AG04449 (cell line): ENCODE results near the gene INTS6.

ENCODE experiments used
- CTCF ChIA-PET: fragments of 350-600 bp; formaldehyde crosslinking; extraction: SDS; loops from one replicate; lab custom pipeline; 2021; ENCODE audit warnings: antibody characterized with exemption; lab: Yijun Ruan, JAX
- POLR2A ChIA-PET: fragments of 400-600, 350-600 bp; formaldehyde crosslinking; extraction: SDS; loops from one replicate; lab custom pipeline; 2020; ENCODE audit warnings: antibody characterized with exemption, inconsistent platforms; lab: Yijun Ruan, JAX
- DNase-seq: peaks from one replicate; pipeline ENCODE4 v3.0.0-alpha.2; 2010; ENCODE audit warnings: low read depth, low spot score
- H3K4me3 ChIP-seq: 2 replicates; pipeline ENCODE4 v1.5.1; 2011; ENCODE audit warnings: low read depth, mild to moderate bottlenecking, control low read depth, low read length
- TF ChIP-seq, protein P1 (sequence below): IDR thresholded peaks from one replicate; pipeline ENCODE4 v1.5.1; 2011; ENCODE audit warnings: mild to moderate bottlenecking, moderate library complexity, low read length, control low read depth, inconsistent platforms; ENCODE audit not compliant: insufficient read depth; ENCODE audit errors: missing control alignments

Gene INTS6

DNA sequence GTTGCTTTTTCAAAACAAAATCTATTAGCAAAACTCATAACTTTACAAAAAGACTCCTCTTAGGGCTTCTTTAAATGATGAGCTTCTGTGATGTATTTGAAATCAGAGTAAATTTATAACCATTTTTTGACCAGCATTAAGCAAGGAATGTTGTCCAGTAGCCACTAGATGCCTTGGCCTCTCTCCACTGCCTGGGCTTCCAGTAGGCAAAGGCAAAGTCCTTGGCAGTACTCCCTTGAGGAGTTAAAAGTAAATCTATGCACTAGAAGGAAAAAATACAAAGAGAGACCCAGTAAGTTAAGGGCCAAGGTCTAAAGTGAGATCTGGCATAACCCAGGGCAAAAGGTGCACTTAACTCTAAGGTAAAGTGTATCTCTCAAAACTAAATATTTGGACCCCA is 103.8 kb downstream of the INTS6 start:
- H3K4me3 ChIP-seq = no peak overlapping the region
- TF ChIP-seq, protein P1, sequence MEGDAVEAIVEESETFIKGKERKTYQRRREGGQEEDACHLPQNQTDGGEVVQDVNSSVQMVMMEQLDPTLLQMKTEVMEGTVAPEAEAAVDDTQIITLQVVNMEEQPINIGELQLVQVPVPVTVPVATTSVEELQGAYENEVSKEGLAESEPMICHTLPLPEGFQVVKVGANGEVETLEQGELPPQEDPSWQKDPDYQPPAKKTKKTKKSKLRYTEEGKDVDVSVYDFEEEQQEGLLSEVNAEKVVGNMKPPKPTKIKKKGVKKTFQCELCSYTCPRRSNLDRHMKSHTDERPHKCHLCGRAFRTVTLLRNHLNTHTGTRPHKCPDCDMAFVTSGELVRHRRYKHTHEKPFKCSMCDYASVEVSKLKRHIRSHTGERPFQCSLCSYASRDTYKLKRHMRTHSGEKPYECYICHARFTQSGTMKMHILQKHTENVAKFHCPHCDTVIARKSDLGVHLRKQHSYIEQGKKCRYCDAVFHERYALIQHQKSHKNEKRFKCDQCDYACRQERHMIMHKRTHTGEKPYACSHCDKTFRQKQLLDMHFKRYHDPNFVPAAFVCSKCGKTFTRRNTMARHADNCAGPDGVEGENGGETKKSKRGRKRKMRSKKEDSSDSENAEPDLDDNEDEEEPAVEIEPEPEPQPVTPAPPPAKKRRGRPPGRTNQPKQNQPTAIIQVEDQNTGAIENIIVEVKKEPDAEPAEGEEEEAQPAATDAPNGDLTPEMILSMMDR = no peak
- CTCF ChIA-PET = no interaction called here
- POLR2A ChIA-PET = no interaction called here
- DNase-seq = no peak

DNA sequence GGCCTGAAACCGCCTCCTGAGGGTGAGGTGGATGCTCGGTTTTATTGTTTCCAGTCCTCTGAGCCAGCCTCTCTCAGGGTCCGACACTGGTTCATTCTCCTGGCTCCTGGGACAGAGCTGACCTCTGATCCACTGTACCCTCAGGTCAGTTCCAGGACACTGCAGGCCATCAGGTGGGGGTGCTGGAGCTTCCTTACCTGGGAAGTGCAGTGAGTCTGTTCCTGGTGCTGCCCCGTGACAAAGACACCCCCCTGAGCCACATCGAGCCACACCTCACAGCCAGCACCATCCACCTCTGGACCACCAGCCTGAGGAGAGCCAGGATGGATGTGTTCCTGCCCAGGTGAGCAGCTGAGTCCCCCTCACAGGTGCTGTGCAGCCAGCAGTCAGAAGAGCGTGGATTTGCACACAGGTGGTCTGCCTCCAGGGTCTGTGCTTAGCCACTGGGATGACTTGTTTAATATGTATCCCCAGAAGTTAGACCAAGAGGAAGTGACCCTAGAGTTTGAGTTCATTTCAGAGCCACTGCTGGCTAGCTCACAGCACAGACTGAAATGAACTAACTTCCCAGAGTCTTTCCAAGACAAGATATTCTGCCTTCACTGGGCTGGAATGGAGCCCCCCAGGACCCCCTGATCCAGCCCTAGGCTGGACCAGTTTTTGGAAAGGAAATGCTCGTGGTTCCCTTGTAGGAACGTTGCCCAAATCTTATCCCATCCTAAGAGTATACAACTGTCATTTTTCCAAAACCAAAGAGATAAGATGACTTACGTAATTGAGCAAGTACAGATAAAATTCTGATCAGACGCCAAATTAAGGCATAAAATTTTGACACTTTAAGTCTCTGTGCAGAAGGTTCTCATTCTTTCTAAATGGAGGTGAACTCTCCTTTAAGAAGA is 104.5 kb downstream of the INTS6 start:
- DNase-seq = no peak
- H3K4me3 ChIP-seq = no peak overlapping the region
- POLR2A ChIA-PET = no interaction called here
- CTCF ChIA-PET = no interaction called here
- TF ChIP-seq, protein P1 = no peak

DNA sequence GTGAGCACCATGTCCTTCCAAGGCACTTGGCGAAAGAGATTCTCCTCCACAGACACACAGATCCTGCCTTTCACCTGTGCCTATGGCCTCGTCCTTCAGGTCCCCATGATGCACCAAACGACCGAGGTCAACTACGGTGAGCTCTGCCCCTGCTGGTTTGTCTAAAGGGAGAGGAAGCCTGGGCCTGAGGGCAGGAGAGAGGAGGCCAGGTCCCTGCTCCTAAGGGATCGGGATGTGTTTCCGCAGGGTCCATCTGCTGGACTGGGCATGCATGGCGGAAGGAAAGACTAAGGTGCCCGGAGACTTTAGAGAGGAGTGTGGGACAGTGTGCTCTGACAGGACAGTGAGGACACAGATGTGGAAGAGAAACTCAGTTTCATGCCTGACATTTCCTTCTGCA is 105.7 kb downstream of the INTS6 start:
- no peak for DNase-seq
- CTCF ChIA-PET = no interaction called here
- POLR2A ChIA-PET = no interaction called here
- TF ChIP-seq, protein P1 = no peak
- no peak overlapping the region for H3K4me3 ChIP-seq

DNA sequence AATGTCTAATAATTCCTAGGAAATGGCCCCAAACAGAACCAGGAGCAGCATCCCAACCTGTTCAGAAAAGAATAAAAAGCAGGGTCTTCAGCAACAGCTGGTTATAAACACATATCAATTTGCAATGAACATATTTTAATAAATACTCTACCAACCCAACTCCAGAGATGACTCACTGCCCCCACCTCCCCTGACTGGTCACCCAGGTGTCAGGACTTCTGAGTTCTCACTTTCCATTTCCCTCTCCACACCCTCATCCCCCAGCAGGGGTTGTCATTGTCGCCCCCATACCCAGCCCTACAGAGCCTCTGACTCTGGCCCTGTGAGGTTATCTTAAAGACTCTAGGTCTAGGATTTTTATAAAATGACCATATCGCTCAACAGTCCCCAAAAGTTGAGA is 106.4 kb downstream of the INTS6 start:
- H3K4me3 ChIP-seq = no peak overlapping the region
- CTCF ChIA-PET = no interaction called here
- no peak for DNase-seq
- TF ChIP-seq, protein P1 = no peak
- POLR2A ChIA-PET = no interaction called here

DNA sequence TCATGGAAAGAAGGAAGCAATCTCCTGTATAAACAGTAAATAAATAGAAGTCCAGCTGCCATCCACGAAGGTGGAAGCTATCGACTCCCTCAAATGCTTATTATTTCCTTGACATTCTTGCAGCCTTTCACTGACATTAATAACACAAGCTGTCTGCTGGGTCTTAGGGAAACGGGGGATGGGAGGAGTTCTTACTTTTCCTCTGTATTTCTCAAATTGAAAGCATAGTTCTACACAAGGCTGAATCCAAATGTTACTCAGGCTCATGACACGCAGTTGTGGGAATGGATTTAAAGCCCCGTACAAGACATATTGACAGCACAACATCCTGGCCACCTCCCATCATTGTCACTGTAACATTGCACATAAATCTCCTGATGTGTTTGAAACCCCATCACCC is 109.4 kb downstream of the INTS6 start:
- no peak for DNase-seq
- ChIA-PET POLR2A (no interaction called here), CTCF (no interaction called here)
- TF ChIP-seq, protein P1 = no peak
- H3K4me3 ChIP-seq = no peak overlapping the region

DNA sequence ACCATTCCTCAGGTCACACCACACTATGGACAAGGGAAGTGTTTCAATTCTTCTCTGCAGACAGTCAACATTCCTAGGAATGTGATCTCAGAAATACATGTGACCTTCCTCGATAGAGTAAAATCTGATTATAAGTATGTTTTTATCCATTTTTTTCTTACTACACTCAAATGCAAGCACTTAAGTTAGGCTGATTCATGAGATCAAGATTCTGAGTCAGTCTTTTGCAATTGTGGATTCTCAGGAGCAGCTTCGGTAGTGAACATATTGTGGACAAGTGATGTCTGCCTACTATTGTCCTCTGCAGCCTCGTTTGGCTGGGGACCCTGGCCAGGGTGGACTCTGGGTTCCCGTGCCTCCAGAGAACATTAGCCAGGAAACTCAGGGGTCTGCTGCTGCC is 110.1 kb downstream of the INTS6 start:
- POLR2A ChIA-PET = interaction anchor here (0.9 kb wide), 1 partner anchor 11 kb away, joined by 3 read pairs; no protein-coding TSS in a partner anchor
- CTCF ChIA-PET = no interaction called here
- DNase-seq = peak; percentile 53
- TF ChIP-seq, protein P1 = no peak
- H3K4me3 ChIP-seq = no peak overlapping the region
